SHP77 (cell line): ENCODE measurements around the gene TAC3.
"Not testable (repeated sequence)": the region's sequence is repeated elsewhere in the genome, so short reads cannot be mapped to it uniquely, and the experiment has no call there.

Experiments
- DNase-seq, 2 experiments: peaks; one replicate each; lab custom pipeline; 2025; lab: John Stamatoyannopoulos, UW

The TAC3 gene

GRCh38 chr12:57004651-57005050, 11.7 kb downstream of the TAC3 start:
- DNase-seq = no peak

GRCh38 chr12:57003395-57003794, 12.9 kb downstream of the TAC3 start:
- DNase-seq = no peak

GRCh38 chr12:57001448-57001906, 14.9 kb downstream of the TAC3 start:
- peak; percentile 23 to 39 for DNase-seq

- no peak for DNase-seq
These were observed 15.9 kb downstream of the TAC3 start for GRCh38 chr12:57000393-57000792.

- DNase-seq = no peak
These were observed 16.9 kb downstream of the TAC3 start for GRCh38 chr12:56999456-56999855.

GRCh38 chr12:56998981-56999380, 17.3 kb downstream of the TAC3 start:
- DNase-seq = no peak

- no peak for DNase-seq
These were observed 18.0 kb downstream of the TAC3 start for GRCh38 chr12:56998316-56998715.

- no peak for DNase-seq
These were observed 19.4 kb downstream of the TAC3 start for GRCh38 chr12:56996793-56997545.

GRCh38 chr12:56995930-56996496, 20.3 kb downstream of the TAC3 start:
- no peak for DNase-seq

GRCh38 chr12:56995201-56995929, 21.0 kb downstream of the TAC3 start:
- no peak for DNase-seq

GRCh38 chr12:56994231-56994746, 22.0 kb downstream of the TAC3 start:
- no peak for DNase-seq

- no peak for DNase-seq
These were observed 23.0 kb downstream of the TAC3 start for GRCh38 chr12:56993346-56993745.

GRCh38 chr12:56991319-56992246, 24.7 kb downstream of the TAC3 start:
- no peak for DNase-seq

GRCh38 chr12:56990648-56991318, 25.5 kb downstream of the TAC3 start:
- no peak for DNase-seq

GRCh38 chr12:56989861-56990610, 26.3 kb downstream of the TAC3 start:
- DNase-seq = no peak

- DNase-seq = no peak
These were observed 28.1 kb downstream of the TAC3 start for GRCh38 chr12:56988207-56988739.

- peak; percentile 50 to 67 for DNase-seq
These were observed 28.7 kb downstream of the TAC3 start for GRCh38 chr12:56987551-56988053.

- no peak for DNase-seq
These were observed 29.3 kb downstream of the TAC3 start for GRCh38 chr12:56987011-56987410.

GRCh38 chr12:56985714-56986113, 30.6 kb downstream of the TAC3 start:
- DNase-seq = not testable (repeated sequence)

GRCh38 chr12:56983386-56983785, 32.9 kb downstream of the TAC3 start:
- no peak for DNase-seq
